OCI-LY7 (cell line): ENCODE data around the gene DHRS3.

Experiments
- EZH2phosphoT487 ChIP-seq: fragments of 200-600 bp; sonication (generic); IDR thresholded peaks from 2 replicates; pipeline ENCODE4 v1.6.1; 2018; ENCODE audit warnings: low read depth, borderline replicate concordance, mild to moderate bottlenecking, mixed run types, antibody characterized with exemption, low read length, moderate library complexity, mixed read lengths
- TF ChIP-seq, protein P1 (sequence below): fragments of 200-600 bp; sonication (generic); conservative IDR thresholded peaks from 2 replicates; pipeline ENCODE4 v1.5.1; 2014; ENCODE audit warnings: mild to moderate bottlenecking, antibody characterized with exemption, low read length, moderate library complexity, mixed read lengths

DNA sequence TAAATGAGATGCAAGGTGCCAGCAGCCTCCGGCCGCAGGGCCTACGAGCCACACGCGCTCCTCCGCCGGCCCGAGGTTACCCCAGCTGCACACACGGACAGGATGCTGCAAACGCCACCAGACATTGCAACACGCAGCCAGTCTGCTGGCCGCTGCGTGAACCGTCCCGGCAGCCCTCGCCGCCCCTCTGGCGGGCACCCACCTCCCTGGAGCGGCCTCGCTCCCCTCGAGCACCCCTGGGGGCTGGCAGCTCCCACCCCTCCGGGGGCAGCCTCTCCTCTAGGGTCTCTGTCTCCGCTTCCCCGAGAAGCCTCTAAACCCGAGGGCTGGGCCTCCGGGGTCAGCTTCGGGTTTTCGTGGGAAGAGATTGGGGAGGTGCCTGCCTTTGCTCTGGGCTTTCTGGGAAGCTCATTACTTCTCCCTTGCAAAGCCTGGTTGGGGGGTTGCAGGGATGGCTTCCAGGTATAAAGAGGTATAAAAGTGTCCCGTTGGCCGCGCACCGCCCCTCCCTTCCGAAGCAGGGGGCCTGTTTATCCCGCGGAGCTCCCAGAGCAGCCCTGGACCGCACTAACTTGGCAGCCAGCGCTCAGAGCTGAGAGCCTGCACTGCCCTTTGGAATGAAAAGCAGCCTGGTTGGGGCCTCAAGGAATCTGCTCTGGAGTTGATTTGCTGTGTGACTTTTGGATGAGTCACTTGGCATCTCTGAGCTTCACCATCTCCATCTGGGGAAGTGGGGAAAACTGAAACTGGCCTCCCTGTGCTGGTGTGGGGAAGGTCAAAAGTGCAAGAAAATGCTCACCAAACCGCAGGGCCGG, 21.8 kb downstream of the DHRS3 start:
- TF ChIP-seq, protein P1, sequence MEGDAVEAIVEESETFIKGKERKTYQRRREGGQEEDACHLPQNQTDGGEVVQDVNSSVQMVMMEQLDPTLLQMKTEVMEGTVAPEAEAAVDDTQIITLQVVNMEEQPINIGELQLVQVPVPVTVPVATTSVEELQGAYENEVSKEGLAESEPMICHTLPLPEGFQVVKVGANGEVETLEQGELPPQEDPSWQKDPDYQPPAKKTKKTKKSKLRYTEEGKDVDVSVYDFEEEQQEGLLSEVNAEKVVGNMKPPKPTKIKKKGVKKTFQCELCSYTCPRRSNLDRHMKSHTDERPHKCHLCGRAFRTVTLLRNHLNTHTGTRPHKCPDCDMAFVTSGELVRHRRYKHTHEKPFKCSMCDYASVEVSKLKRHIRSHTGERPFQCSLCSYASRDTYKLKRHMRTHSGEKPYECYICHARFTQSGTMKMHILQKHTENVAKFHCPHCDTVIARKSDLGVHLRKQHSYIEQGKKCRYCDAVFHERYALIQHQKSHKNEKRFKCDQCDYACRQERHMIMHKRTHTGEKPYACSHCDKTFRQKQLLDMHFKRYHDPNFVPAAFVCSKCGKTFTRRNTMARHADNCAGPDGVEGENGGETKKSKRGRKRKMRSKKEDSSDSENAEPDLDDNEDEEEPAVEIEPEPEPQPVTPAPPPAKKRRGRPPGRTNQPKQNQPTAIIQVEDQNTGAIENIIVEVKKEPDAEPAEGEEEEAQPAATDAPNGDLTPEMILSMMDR, result no peak
- no peak for TF ChIP-seq EZH2phosphoT487
